ENCODE data around the gene RYR3.

RYR3 gene

GRCh38 chr15:33320017-33320416 is 9.2 kb downstream of the RYR3 start:
- DNase-seq (ENCODE audit: low read depth in 2 of 2) = no peak

- DNase-seq (ENCODE audit: low read depth in 2 of 2) = no peak
These were observed 11.3 kb downstream of the RYR3 start for GRCh38 chr15:33322091-33322490.

DNA sequence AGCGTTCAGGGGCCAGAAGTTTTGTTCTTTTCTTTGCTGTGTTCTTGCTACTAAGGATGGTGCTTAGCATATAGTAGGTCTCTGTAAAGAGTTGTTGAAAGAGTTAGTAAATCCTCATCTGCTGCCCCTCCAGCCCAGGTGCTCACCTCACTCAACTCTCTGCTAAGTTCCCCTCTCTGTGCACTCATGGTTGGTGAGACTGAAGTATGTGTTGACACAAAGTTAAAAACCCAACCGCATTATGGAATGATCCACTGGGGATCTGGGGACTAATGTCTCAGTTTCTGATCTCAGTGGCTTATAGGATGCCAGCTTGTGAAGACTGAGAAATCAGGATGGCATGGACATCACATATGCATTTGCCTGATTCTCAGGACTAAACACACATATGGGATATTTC is 13.8 kb downstream of the RYR3 start:
- DNase-seq (ENCODE audit: low read depth in 2 of 2) = no peak

DNA sequence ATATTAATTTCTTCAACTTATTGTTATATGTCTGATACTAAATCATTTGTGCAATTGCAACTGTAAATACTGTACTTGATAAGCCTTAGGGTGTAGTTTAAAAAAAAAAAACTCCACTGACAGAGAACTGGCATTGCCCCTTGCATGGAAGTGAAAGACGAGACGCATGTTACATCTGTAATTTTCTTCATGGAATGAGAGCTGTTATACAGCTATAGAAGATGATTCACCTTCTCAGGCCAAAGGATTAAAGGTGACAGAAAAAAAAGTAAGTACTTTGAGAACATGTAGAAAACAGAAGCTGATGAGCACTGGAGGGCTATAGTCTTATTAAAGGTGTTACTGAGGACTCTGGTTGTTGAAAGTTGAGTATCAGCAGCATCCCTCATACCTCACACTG is 16.1 kb downstream of the RYR3 start:
- no peak for DNase-seq (ENCODE audit: low read depth in 2 of 2)

- no peak for DNase-seq (ENCODE audit: low read depth in 2 of 2)
These were observed 17.3 kb downstream of the RYR3 start for GRCh38 chr15:33328106-33328505.

GRCh38 chr15:33329457-33329856 is 18.7 kb downstream of the RYR3 start:
- DNase-seq (ENCODE audit: low read depth in 2 of 2) = no peak

DNA sequence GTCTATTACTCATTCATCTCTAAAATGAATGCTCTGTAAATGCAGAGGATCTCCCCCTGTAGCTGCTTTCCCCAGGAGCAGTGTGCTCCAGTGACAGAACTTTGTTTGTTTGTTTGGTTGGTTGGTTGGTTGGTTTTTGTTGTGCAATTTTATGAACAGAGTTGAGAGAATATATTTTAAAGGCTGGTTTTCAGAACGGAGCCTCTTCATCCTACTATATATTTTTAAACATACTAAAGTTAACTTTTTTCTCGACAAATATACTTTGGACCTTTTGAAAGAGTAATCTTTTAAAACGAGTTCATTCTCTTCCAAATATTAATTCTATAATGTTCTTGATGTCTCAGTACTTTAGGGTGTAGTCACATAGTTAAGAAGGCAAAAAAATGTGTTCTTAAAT is 20.2 kb downstream of the RYR3 start:
- DNase-seq (ENCODE audit: low read depth in 2 of 2) = no peak

GRCh38 chr15:33341953-33342352 is 31.2 kb downstream of the RYR3 start:
- DNase-seq (ENCODE audit: low read depth in 2 of 2) = no peak

GRCh38 chr15:33343275-33343674 is 32.5 kb downstream of the RYR3 start:
- DNase-seq (ENCODE audit: low read depth in 2 of 2) = no peak

DNA sequence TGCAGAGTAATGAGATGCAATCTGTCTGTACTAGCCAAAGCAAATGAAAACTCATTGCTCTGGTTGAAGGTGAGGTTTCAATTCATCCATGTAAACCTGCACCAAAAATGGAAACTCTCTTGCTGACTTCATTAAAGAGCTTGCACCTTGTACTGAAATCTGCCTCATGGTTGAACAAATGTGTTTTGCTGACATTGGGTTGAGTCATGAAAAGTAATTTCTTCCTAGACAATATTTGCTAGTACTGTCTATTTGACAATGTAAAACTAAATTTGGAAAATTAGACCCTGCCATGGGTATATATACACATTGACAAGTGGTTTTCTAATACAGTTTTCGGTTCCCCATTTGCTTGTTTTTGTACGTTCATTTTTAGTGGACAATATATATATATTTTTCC is 33.3 kb downstream of the RYR3 start:
- DNase-seq (ENCODE audit: low read depth in 2 of 2) = no peak

GRCh38 chr15:33344530-33344929 is 33.8 kb downstream of the RYR3 start:
- DNase-seq (ENCODE audit: low read depth in 2 of 2) = no peak

- no peak for DNase-seq (ENCODE audit: low read depth in 2 of 2)
These were observed 43.6 kb downstream of the RYR3 start for GRCh38 chr15:33354411-33354810.

GRCh38 chr15:33357845-33358244 is 47.1 kb downstream of the RYR3 start:
- DNase-seq (ENCODE audit: low read depth in 2 of 2) = no peak

- DNase-seq (ENCODE audit: low read depth in 2 of 2) = no peak
These were observed 47.5 kb downstream of the RYR3 start for GRCh38 chr15:33358306-33358705.

GRCh38 chr15:33360886-33361285 is 50.1 kb downstream of the RYR3 start:
- no peak for DNase-seq (ENCODE audit: low read depth in 2 of 2)

DNA sequence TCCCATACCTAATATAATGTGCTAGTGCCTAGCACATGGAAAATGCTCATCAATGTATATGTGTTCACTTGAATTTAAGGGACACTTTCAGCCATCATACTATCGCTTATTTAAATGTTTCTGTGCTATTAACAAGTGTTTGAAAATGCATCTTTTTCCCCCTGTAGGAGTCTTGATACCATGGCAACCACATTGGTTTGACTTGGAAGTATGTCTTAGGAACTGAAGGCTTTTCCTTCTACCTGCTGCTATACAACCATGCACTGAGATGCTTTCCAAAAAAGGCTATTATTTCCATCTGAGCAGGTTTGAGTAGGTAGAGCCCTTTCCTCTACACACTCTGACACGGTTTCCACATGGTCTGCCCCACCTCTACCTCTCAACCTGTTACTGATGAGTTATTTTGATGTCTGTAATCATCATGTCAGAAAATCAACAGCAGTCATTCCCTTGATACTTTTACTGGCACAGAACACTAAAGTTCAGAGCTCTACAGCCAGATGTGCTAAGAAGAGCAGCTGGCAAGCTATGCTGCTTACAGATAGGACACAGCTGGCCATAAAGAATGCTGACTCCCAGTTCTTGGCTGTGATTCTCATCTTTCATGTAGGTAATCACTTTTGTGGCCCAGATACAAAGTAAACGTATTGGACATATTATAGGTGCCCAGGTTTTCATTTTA is 59.3 kb downstream of the RYR3 start:
- DNase-seq (ENCODE audit: low read depth in 2 of 2) = no peak

- no peak for DNase-seq (ENCODE audit: low read depth in 2 of 2)
These were observed 59.9 kb downstream of the RYR3 start for GRCh38 chr15:33370623-33371020.

GRCh38 chr15:33371159-33371558 is 60.4 kb downstream of the RYR3 start:
- DNase-seq (ENCODE audit: low read depth in 2 of 2) = no peak

GRCh38 chr15:33374226-33374914 is 63.6 kb downstream of the RYR3 start:
- DNase-seq (ENCODE audit: low read depth in 2 of 2) = no peak

GRCh38 chr15:33375236-33375635 is 64.5 kb downstream of the RYR3 start:
- no peak for DNase-seq (ENCODE audit: low read depth in 2 of 2)

GRCh38 chr15:33377204-33377603 is 66.4 kb downstream of the RYR3 start:
- no peak for DNase-seq (ENCODE audit: low read depth in 2 of 2)

DNA sequence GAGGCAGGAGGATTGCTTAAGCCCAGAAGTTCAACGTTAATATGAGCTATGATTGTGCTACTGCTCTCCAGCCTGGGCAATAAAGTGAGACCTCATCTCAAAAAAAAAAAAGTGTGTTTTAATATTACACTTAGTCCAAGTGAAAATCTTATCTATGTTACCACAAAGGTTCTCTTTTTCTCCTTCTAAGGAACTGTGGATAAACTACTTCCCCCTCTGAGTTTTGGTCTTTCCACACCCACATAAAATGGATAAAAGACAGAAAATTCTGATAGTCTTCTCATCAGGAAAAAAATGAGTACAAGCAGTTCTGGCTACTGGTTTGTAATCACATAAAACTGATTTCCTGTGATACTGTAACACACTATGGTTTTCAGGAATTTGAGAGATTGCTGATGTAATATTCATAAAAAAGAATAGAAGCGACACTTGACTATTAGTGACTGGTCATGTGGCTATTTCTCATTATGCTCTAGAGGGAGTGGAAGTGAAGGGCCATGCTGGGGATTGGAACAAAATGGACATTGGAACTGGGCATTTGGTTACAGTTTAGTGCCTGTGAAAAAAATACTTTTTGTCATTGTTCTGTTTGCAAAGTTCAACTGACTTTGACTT is 68.2 kb downstream of the RYR3 start:
- DNase-seq (ENCODE audit: low read depth in 2 of 2) = no peak

- no peak for DNase-seq (ENCODE audit: low read depth in 2 of 2)
These were observed 69.6 kb downstream of the RYR3 start for GRCh38 chr15:33380406-33380805.

All from stimulated activated CD4-positive, alpha-beta T cell treated with anti-CD3 and anti-CD28 coated beads, Interleukin-1b, Interleukin-23, amount 100 ng/mL, for 1 hour (primary cell).